HG02973 (cell line): ENCODE measurements around the gene ARID3B.

Source experiments
- ATAC-seq: cut with Tn5 transposase; IDR thresholded peaks from one replicate; pipeline ENCODE4 v1.9.1; 2021; ENCODE audit warnings: moderate library complexity; ENCODE audit not compliant: unreplicated experiment

ARID3B gene

GRCh38 chr15:74633781-74634180, 92.8 kb downstream of the ARID3B start:
- no peak for ATAC-seq

GRCh38 chr15:74635228-74635627, 94.2 kb downstream of the ARID3B start:
- no peak for ATAC-seq

- ATAC-seq = no peak
Measured at GRCh38 chr15:74636984-74637383, 96.0 kb downstream of the ARID3B start.

GRCh38 chr15:74641151-74641550, 100.1 kb downstream of the ARID3B start:
- no peak for ATAC-seq

- ATAC-seq = no peak
Measured at GRCh38 chr15:74642348-74642733, 101.3 kb downstream of the ARID3B start.

GRCh38 chr15:74642734-74643664, 102.0 kb downstream of the ARID3B start:
- ATAC-seq = no peak

GRCh38 chr15:74643665-74644204, 102.7 kb downstream of the ARID3B start:
- ATAC-seq = no peak

GRCh38 chr15:74646480-74646879, 105.5 kb downstream of the ARID3B start:
- ATAC-seq = no peak
